Measurements from ENCODE around the gene USH1C.

Gene USH1C

GRCh38 chr11:17445240-17445795, 98.9 kb downstream of the USH1C start:
- no peak for TF ChIP-seq BACH2 (CRISPR knock-in tag; IDR thresholded peaks at IDR 0.05; ENCODE audit: borderline replicate concordance)
- no peak for TF ChIP-seq OSR1 (CRISPR knock-in tag; IDR thresholded peaks at IDR 0.05)
- TF ChIP-seq ESRRG (CRISPR knock-in tag; IDR thresholded peaks at IDR 0.05) = no peak
- TF ChIP-seq ZFP30 (CRISPR knock-in tag; IDR thresholded peaks at IDR 0.05) = no peak
- TF ChIP-seq CREB5 (CRISPR knock-in tag; IDR thresholded peaks at IDR 0.05; ENCODE audit: low read depth) = no peak
- TF ChIP-seq TOX (CRISPR knock-in tag; IDR thresholded peaks at IDR 0.05; ENCODE audit: borderline replicate concordance) = no peak
- no peak for TF ChIP-seq TCF4 (CRISPR knock-in tag; IDR thresholded peaks at IDR 0.05; ENCODE audit: borderline replicate concordance)
- no peak for TF ChIP-seq POU6F1 (CRISPR knock-in tag; IDR thresholded peaks at IDR 0.05; ENCODE audit: borderline replicate concordance, low read depth)
- no peak for TF ChIP-seq SNAI2 (CRISPR knock-in tag; IDR thresholded peaks at IDR 0.05)
- TF ChIP-seq PATZ1 (CRISPR knock-in tag; IDR thresholded peaks at IDR 0.05; ENCODE audit: borderline replicate concordance) = no peak
- TF ChIP-seq ZFP3 (CRISPR knock-in tag; IDR thresholded peaks at IDR 0.05) = no peak
- TF ChIP-seq ARNTL (CRISPR knock-in tag; IDR thresholded peaks at IDR 0.05; ENCODE audit: borderline replicate concordance, low read depth) = no peak
- TF ChIP-seq ZNF565 (CRISPR knock-in tag; conservative IDR thresholded peaks at IDR 0.05; ENCODE audit: low read depth) = no peak
- no peak for TF ChIP-seq ZNF8 (CRISPR knock-in tag; IDR thresholded peaks at IDR 0.05)
- ATAC-seq = no peak

GRCh38 chr11:17443926-17444690, 100.1 kb downstream of the USH1C start:
- TF ChIP-seq ZNF70 (CRISPR knock-in tag; IDR thresholded peaks at IDR 0.05) = no peak
- no peak for TF ChIP-seq TOX (CRISPR knock-in tag; IDR thresholded peaks at IDR 0.05; ENCODE audit: borderline replicate concordance)
- no peak for TF ChIP-seq POU6F1 (CRISPR knock-in tag; IDR thresholded peaks at IDR 0.05; ENCODE audit: borderline replicate concordance, low read depth)
- TF ChIP-seq ESRRG (CRISPR knock-in tag; IDR thresholded peaks at IDR 0.05) = no peak
- no peak for ATAC-seq

Measured in SK-N-SH treated with all-trans-retinoic acid at 6 μM for 48 hours (cell line).